DND-41 (cell line): ENCODE data around the gene CLDN7.

Experiments used
- ATAC-seq: fragments of 200-7000 bp; cut with Tn5 transposase; 3 replicates; pipeline ENCODE4 v1.9.1; 2021; ENCODE audit warnings: low read depth; ENCODE audit not compliant: insufficient read depth
- DNase-seq: peaks from one replicate; pipeline ENCODE4 v3.0.0-alpha.2; 2020
- H2AFZ ChIP-seq: 2 replicates; pipeline ENCODE4 v1.6.0; 2012; ENCODE audit warnings: low read depth, low read length
- H3K27ac ChIP-seq: 2 replicates; pipeline ENCODE4 v1.5.1; 2012; ENCODE audit warnings: low read length, inconsistent platforms
- H3K27me3 ChIP-seq: fragments of 200-600 bp; sonication (generic); 2 replicates; pipeline ENCODE4 v1.6.0; 2012; ENCODE audit warnings: low read length, mild to moderate bottlenecking, inconsistent platforms; ENCODE audit not compliant: insufficient read depth, poor library complexity
- H3K36me3 ChIP-seq: 2 replicates; pipeline ENCODE4 v1.5.1; 2012; ENCODE audit warnings: low read length, inconsistent platforms; ENCODE audit not compliant: insufficient read depth
- H3K4me1 ChIP-seq: 2 replicates; pipeline ENCODE4 v1.5.1; 2012; ENCODE audit warnings: mild to moderate bottlenecking, low read length; ENCODE audit not compliant: insufficient read depth
- H3K4me2 ChIP-seq: 2 replicates; pipeline ENCODE4 v1.6.0; 2012; ENCODE audit warnings: mild to moderate bottlenecking, moderate library complexity, low read length, inconsistent platforms; ENCODE audit not compliant: insufficient read depth
- H3K4me3 ChIP-seq, 2 experiments: fragments of 200-600 bp in 1 of 2; shearing (Covaris generic) in 1 of 2; 2 replicates each; pipeline ENCODE4 v1.5.1; 2012 to 2016; ENCODE audit warnings: inconsistent platforms in 2 of 2, low read length in 2 of 2, mild to moderate bottlenecking in 2 of 2, low read depth in 1 of 2, moderate library complexity in 1 of 2
- H3K79me2 ChIP-seq: 2 replicates; pipeline ENCODE4 v1.6.0; 2012; ENCODE audit warnings: low read length, inconsistent platforms; ENCODE audit not compliant: insufficient read depth
- H3K9ac ChIP-seq: 2 replicates; pipeline ENCODE4 v1.6.0; 2012; ENCODE audit warnings: low read depth, mild to moderate bottlenecking, inconsistent platforms, low read length, moderate library complexity
- H3K9me3 ChIP-seq: 2 replicates; pipeline ENCODE4 v1.5.1; 2012; ENCODE audit warnings: low read length, moderate library complexity, mild to moderate bottlenecking, inconsistent platforms; ENCODE audit not compliant: insufficient read depth, severe bottlenecking
- H4K20me1 ChIP-seq: 2 replicates; pipeline ENCODE4 v1.6.0; 2012; ENCODE audit warnings: low read length; ENCODE audit not compliant: insufficient read depth
- CTCF ChIP-seq: IDR thresholded peaks from 2 replicates; pipeline ENCODE4 v1.5.1; 2012; ENCODE audit warnings: borderline replicate concordance, low read length, moderate library complexity, mild to moderate bottlenecking; ENCODE audit not compliant: poor library complexity, severe bottlenecking; ENCODE audit errors: extremely low read depth
- EZH2 ChIP-seq: IDR thresholded peaks from 3 replicates; pipeline ENCODE4 v1.6.1; 2012; ENCODE audit warnings: borderline replicate concordance, low read depth, mild to moderate bottlenecking, moderate library complexity, low read length, inconsistent platforms; ENCODE audit not compliant: severe bottlenecking

The CLDN7 gene

GRCh38 chr17:7261379-7262191 is 693 bp downstream of the CLDN7 start:
- Histone ChIP-seq H3K9me3 (no peaks in the 10 kb centered on the region), H3K9ac (no peak overlapping the region), H4K20me1 (no peaks in the 10 kb centered on the region), H2AFZ (no peak overlapping the region), H3K27ac (no peak overlapping the region), H3K27me3 (no peaks in the 10 kb centered on the region), H3K4me1 (peaks cover 3% of the 10 kb centered on the region; the same call in 1 of the 2 replicates), H3K36me3 (peaks cover 24% of the 10 kb centered on the region), H3K4me3 (no peak overlapping the region), H3K4me2 (no peak overlapping the region), H3K79me2 (no peaks in the 10 kb centered on the region)
- no peak for DNase-seq
- ATAC-seq, result 0 out of 3 replicates have a peak, but pooled peaks have one; percentile 27
- TF ChIP-seq EZH2 (no peak), CTCF (no peak)

GRCh38 chr17:7260651-7261378 is 1.5 kb downstream of the CLDN7 start:
- H2AFZ ChIP-seq, result no peak overlapping the region
- no peak overlapping the region for H3K27ac ChIP-seq
- peaks cover 32% of the 10 kb centered on the region for H3K36me3 ChIP-seq
- peaks cover 3% of the 10 kb centered on the region; the same call in 1 of the 2 replicates for H3K4me1 ChIP-seq
- H3K27me3 ChIP-seq, result no peaks in the 10 kb centered on the region
- H3K4me2 ChIP-seq, result no peak overlapping the region
- H3K4me3 ChIP-seq, result no peak overlapping the region
- H3K9me3 ChIP-seq, result no peaks in the 10 kb centered on the region
- H3K9ac ChIP-seq, result no peak overlapping the region
- 0 out of 3 replicates have a peak, but pooled peaks have one; percentile 18 for ATAC-seq
- no peaks in the 10 kb centered on the region for H4K20me1 ChIP-seq
- DNase-seq, result no peak
- TF ChIP-seq CTCF (no peak), EZH2 (no peak)
- no peaks in the 10 kb centered on the region for H3K79me2 ChIP-seq

- TF ChIP-seq CTCF (no peak), EZH2 (no peak)
- no peaks in the 10 kb centered on the region for H3K9me3 ChIP-seq
- H4K20me1 ChIP-seq, result no peaks in the 10 kb centered on the region
- H2AFZ ChIP-seq, result no peak overlapping the region
- H3K36me3 ChIP-seq, result peaks cover 37% of the 10 kb centered on the region
- no peaks in the 10 kb centered on the region for H3K27me3 ChIP-seq
- DNase-seq, result no peak
- peaks cover 3% of the 10 kb centered on the region; the same call in 1 of the 2 replicates for H3K4me1 ChIP-seq
- H3K4me2 ChIP-seq, result no peak overlapping the region
- no peak overlapping the region for H3K9ac ChIP-seq
- ATAC-seq, result peak; percentile 20; the same call in 1 of the 3 replicates
- H3K4me3 ChIP-seq, result no peak overlapping the region
- no peak overlapping the region for H3K27ac ChIP-seq
- H3K79me2 ChIP-seq, result no peaks in the 10 kb centered on the region
These were observed 2.1 kb downstream of the CLDN7 start for GRCh38 chr17:7260151-7260550.
